GM23338 (cell line): Measurements from ENCODE around the gene URI1.

Experiments
- CTCF ChIP-seq, 2 experiments: fragments of 200-600 bp in 1 of 2; sonication (generic) in 1 of 2; conservative IDR thresholded peaks; 2 replicates each; pipeline versions ENCODE4 v1.5.1 to v1.6.1; 2016 to 2017; ENCODE audit warnings: antibody characterized with exemption in 2 of 2, low read depth in 2 of 2, mild to moderate bottlenecking in 2 of 2, moderate library complexity in 1 of 2
- EZH2 ChIP-seq: fragments of 200-600 bp; sonication (generic); IDR thresholded peaks from one replicate; pipeline ENCODE4 v1.8.0; 2017; ENCODE audit warnings: antibody characterized with exemption, mild to moderate bottlenecking, low read depth; ENCODE audit not compliant: unreplicated experiment
- EZH2phosphoT487 ChIP-seq: fragments of 200-600 bp; sonication (generic); IDR thresholded peaks from one replicate; pipeline ENCODE4 v1.8.1; 2018; ENCODE audit warnings: antibody characterized with exemption; ENCODE audit not compliant: unreplicated experiment
- POLR2AphosphoS5 ChIP-seq: IDR thresholded peaks from 2 replicates; pipeline ENCODE4 v1.6.1; 2016; ENCODE audit warnings: antibody characterized with exemption, low read depth

DNA sequence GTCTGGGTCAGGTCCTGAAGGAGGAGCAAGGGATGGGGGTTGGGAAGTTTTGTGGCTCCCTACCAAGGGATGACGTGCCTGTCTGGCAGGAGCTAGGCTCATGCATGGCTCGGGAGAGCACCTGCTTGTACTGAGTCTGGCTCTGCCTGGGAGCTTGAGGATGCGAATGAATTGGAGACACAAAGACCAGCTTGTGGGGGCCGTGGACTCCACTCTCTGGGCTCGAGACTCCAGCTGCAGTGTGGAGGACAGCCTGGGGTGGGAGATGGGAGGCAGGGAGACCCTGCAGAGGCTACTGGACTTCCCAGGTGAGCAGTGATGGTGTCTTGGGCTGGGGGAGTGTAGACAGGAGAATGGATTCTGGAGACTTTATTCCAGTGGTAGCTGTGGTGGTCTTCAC, 15.2 kb upstream of the URI1 start:
- TF ChIP-seq CTCF (conservative IDR thresholded peaks at IDR 0.05; ENCODE audit: low read depth in 2 of 2) (no peak), POLR2AphosphoS5 (no peak), EZH2phosphoT487 (no peak), EZH2 (no peak)
